Panc1 (cell line): ENCODE measurements around the gene ZBED4. TPM values are rescaled to one million over a fixed set of nuclear protein-coding genes. Genes with fewer than 3 reads are reported as not detected.

Source experiments
- ATAC-seq: fragments of 200-7000 bp; cut with Tn5 transposase; 2 replicates; pipeline ENCODE4 v1.9.1; 2020; ENCODE audit warnings: mild to moderate bottlenecking, moderate library complexity
- BruUV-seq: library from RNA; stranded (reverse); fragments of 400-500 nt; replicated peaks from 2 replicates; lab custom pipeline; 2021; lab: Mats Ljungman, UMichigan
- CTCF ChIA-PET: fragments of 300-600 bp; sonication (Branson Sonifier 250); formaldehyde crosslinking; loops from one replicate; lab custom pipeline; 2022; ENCODE audit warnings: antibody characterized with exemption; lab: Charles Lee
- POLR2A ChIA-PET: fragments of 300-600 bp; sonication (Branson Sonifier 250); formaldehyde crosslinking; loops from one replicate; lab custom pipeline; 2022; ENCODE audit warnings: antibody characterized with exemption; lab: Charles Lee
- DNase-seq: peaks from one replicate; pipeline ENCODE4 v3.0.0-alpha.2; 2010; ENCODE audit warnings: low read depth, low spot score
- H3K27ac ChIP-seq: 2 replicates; pipeline ENCODE4 v1.5.1; 2011; ENCODE audit warnings: mild to moderate bottlenecking, low read length, inconsistent platforms
- H3K27me3 ChIP-seq: fragments of 200-500 bp; sonication (Bioruptor generic); 2 replicates; pipeline ENCODE4 v1.6.0; 2014; ENCODE audit warnings: low read length, inconsistent platforms; ENCODE audit not compliant: control insufficient read depth, insufficient read depth
- H3K36me3 ChIP-seq: fragments of 200-500 bp; sonication (Bioruptor generic); 2 replicates; pipeline ENCODE4 v1.5.1; 2014; ENCODE audit warnings: inconsistent platforms, mild to moderate bottlenecking, low read length, moderate library complexity; ENCODE audit not compliant: control insufficient read depth, insufficient read depth
- H3K4me1 ChIP-seq: 2 replicates; pipeline ENCODE4 v1.5.1; 2011; ENCODE audit warnings: inconsistent platforms, mild to moderate bottlenecking, low read length, moderate library complexity; ENCODE audit not compliant: control insufficient read depth, insufficient read depth
- H3K4me3 ChIP-seq, 2 experiments: 2 replicates each; pipeline ENCODE4 v1.5.1; 2011 to 2012; ENCODE audit warnings: low read depth in 2 of 2, low read length in 2 of 2, mild to moderate bottlenecking in 2 of 2, inconsistent platforms in 1 of 2, moderate library complexity in 1 of 2
- H3K9me3 ChIP-seq: fragments of 200-500 bp; sonication (Bioruptor generic); 2 replicates; pipeline ENCODE4 v1.5.1; 2014; ENCODE audit warnings: low read depth, mild to moderate bottlenecking, inconsistent platforms, low read length, moderate library complexity; ENCODE audit not compliant: control insufficient read depth, insufficient read depth
- CTCF ChIP-seq: fragments of 450-650 bp; IDR thresholded peaks from 2 replicates; pipeline ENCODE4 v1.5.1; 2017; ENCODE audit warnings: mild to moderate bottlenecking
- POLR2AphosphoS5 ChIP-seq: IDR thresholded peaks from 2 replicates; pipeline ENCODE4 v1.6.1; 2012; ENCODE audit warnings: mild to moderate bottlenecking, low read depth, low read length, moderate library complexity
- SIN3A ChIP-seq: IDR thresholded peaks from 2 replicates; pipeline ENCODE4 v1.6.1; 2012; ENCODE audit warnings: low read depth, mild to moderate bottlenecking, low read length, moderate library complexity, borderline replicate concordance; ENCODE audit not compliant: insufficient read depth
- TCF7L2 ChIP-seq: IDR thresholded peaks from 2 replicates; pipeline ENCODE4 v1.6.1; 2011; ENCODE audit warnings: mild to moderate bottlenecking, low read depth, low read length, inconsistent platforms
- in situ Hi-C: cut with HindIII; loops from 2 replicates; pipeline ENCODE4 v1.10.0; 2016; ENCODE audit warnings: low sequenced_read_pairs, low pct_unique_long_range_greater_than_20kb
- intact Hi-C: fragments of 100-400 bp; cut with micrococcal nuclease; formaldehyde crosslinking; loops from one replicate; pipeline ENCODE4 v1.10.0; 2022; ENCODE audit not compliant: unreplicated experiment
- total RNA-seq: library from RNA; stranded (reverse); gene quantifications from one replicate; pipeline ENCODE4 v1.2.1, GENCODE V29; 2021; ENCODE audit not compliant: unreplicated experiment
- TF ChIP-seq, protein P1 (sequence below), 2 experiments: IDR thresholded peaks; 2 replicates each; pipeline ENCODE4 v1.6.1; 2011 to 2012; ENCODE audit warnings: low read depth in 2 of 2, control low read depth in 1 of 2, low read length in 1 of 2, mild to moderate bottlenecking in 1 of 2, moderate library complexity in 1 of 2; ENCODE audit not compliant: insufficient read depth in 1 of 2

ZBED4 gene
- total RNA-seq, 1 experiment from 2014 or later: 17.3 TPM

GRCh38 chr22:49922484-49922883, 68.8 kb downstream of the ZBED4 start:
- H3K36me3 ChIP-seq: peaks cover 4% of the 10 kb centered on the region; the same call in 1 of the 2 replicates
- no peak overlapping the region for H3K27ac ChIP-seq
- ATAC-seq (no peak), DNase-seq (no peak)
- H3K27me3 ChIP-seq: no peaks in the 10 kb centered on the region
- H3K9me3 ChIP-seq: no peaks in the 10 kb centered on the region
- POLR2A ChIA-PET: no interaction called here
- H3K4me1 ChIP-seq: peaks cover 3% of the 10 kb centered on the region; the same call in 1 of the 2 replicates
- no TSS peak for BruUV-seq
- no peak for TF ChIP-seq SIN3A
- TF ChIP-seq POLR2AphosphoS5: no peak
- no peak for TF ChIP-seq TCF7L2
- TF ChIP-seq CTCF: no peak
- TF ChIP-seq, protein P1, sequence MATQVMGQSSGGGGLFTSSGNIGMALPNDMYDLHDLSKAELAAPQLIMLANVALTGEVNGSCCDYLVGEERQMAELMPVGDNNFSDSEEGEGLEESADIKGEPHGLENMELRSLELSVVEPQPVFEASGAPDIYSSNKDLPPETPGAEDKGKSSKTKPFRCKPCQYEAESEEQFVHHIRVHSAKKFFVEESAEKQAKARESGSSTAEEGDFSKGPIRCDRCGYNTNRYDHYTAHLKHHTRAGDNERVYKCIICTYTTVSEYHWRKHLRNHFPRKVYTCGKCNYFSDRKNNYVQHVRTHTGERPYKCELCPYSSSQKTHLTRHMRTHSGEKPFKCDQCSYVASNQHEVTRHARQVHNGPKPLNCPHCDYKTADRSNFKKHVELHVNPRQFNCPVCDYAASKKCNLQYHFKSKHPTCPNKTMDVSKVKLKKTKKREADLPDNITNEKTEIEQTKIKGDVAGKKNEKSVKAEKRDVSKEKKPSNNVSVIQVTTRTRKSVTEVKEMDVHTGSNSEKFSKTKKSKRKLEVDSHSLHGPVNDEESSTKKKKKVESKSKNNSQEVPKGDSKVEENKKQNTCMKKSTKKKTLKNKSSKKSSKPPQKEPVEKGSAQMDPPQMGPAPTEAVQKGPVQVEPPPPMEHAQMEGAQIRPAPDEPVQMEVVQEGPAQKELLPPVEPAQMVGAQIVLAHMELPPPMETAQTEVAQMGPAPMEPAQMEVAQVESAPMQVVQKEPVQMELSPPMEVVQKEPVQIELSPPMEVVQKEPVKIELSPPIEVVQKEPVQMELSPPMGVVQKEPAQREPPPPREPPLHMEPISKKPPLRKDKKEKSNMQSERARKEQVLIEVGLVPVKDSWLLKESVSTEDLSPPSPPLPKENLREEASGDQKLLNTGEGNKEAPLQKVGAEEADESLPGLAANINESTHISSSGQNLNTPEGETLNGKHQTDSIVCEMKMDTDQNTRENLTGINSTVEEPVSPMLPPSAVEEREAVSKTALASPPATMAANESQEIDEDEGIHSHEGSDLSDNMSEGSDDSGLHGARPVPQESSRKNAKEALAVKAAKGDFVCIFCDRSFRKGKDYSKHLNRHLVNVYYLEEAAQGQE (IDR thresholded peaks at IDR 0.05; ENCODE audit: insufficient read depth in 1 of 2, low read depth in 2 of 2, low read length in 1 of 2): no peak
- H3K4me3 ChIP-seq: no peak overlapping the region
- intact Hi-C loops (no loop called here), in situ Hi-C loops (no loop called here)
- CTCF ChIA-PET: interaction anchor here (0.6 kb wide), 1 partner anchor 556 kb away, joined by 4 read pairs; no protein-coding TSS in a partner anchor

DNA sequence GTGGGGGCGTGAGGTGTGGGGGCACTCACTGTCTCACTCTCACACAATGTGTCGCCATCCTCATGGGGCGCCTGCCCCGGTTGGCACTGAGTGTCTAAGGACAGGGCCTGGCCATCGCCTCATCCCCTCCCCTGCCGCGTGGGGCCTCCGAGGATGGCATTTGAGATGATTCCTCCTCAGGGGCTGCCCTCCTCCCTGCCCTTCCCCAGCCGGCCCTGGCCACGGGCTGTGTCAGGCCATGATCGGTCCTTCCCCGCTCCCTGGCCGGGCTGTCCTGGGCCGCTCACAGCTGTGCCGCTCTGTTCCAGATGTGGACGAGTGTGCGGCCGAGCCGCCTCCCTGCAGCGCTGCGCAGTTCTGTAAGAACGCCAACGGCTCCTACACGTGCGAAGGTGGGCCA, 69.3 kb downstream of the ZBED4 start:
- intact Hi-C loops (no loop called here), in situ Hi-C loops (no loop called here)
- H3K36me3 ChIP-seq: no peaks in the 10 kb centered on the region
- H3K4me1 ChIP-seq: peaks cover 3% of the 10 kb centered on the region; the same call in 1 of the 2 replicates
- TF ChIP-seq CTCF (no peak), POLR2AphosphoS5 (no peak), SIN3A (no peak), TCF7L2 (no peak)
- TF ChIP-seq, protein P1 (IDR thresholded peaks at IDR 0.05; ENCODE audit: insufficient read depth in 1 of 2, low read depth in 2 of 2, low read length in 1 of 2): no peak
- no peaks in the 10 kb centered on the region for H3K27me3 ChIP-seq
- ChIA-PET CTCF (no interaction called here), POLR2A (no interaction called here)
- no peak overlapping the region for H3K4me3 ChIP-seq
- DNase-seq (no peak), ATAC-seq (no peak)
- BruUV-seq: no TSS peak
- no peak overlapping the region for H3K27ac ChIP-seq
- no peaks in the 10 kb centered on the region for H3K9me3 ChIP-seq
